Fibroblast of villous mesenchyme (primary cell): ENCODE measurements around the gene ZCCHC24. TPM values are rescaled to one million over a fixed set of nuclear protein-coding genes. Genes with fewer than 3 reads are reported as not detected.

Experiments used
- DNase-seq: peaks from one replicate; pipeline ENCODE4 v3.0.0-alpha.2; 2010; ENCODE audit warnings: low read depth
- H3K4me3 ChIP-seq: 2 replicates; pipeline ENCODE4 v1.5.1; 2011; ENCODE audit warnings: low read depth, mild to moderate bottlenecking, low read length
- total RNA-seq: library from RNA; depleted of rRNA; stranded (reverse); fragments of >200 nt; gene quantifications from 2 replicates; pipeline ENCODE4 v1.2.3, GENCODE V29; 2012
- TF ChIP-seq, protein P1 (sequence below): IDR thresholded peaks from 2 replicates; pipeline ENCODE4 v1.5.1; 2012; ENCODE audit warnings: low read depth, mild to moderate bottlenecking, low read length; ENCODE audit not compliant: insufficient read depth

ZCCHC24 gene
- total RNA-seq, 1 donor, result 36.7 TPM

DNA sequence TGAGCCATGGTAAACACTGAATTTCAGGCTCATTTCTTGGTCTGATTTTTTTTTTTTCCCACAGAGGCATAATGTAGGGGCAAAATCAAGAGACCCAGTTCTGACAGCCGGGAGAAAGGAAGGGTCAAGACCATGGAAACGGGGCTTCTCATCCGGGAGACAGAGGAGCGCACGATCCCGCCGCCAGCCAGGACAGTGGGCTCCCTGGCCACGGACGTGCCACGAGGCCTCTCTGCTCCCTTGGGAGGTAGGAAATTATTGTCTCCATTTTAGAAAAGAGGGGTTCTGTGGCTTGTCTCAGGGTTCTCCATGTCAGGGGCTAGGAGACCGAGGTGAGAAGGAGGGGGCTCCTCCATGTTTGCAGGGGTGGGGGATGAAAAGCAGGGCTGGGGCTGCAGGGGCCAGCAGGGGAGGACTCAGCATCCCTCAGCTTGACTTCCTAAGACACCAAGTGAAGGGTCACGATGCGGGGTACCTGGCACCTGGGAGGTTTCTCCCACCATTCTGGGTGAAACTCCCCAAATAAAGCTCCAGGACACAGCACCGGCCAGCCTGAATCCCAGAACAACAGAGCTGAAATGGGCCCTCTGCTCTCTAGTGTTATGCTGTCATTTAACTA lies 60.5 kb downstream of the ZCCHC24 start:
- DNase-seq, result no peak
- TF ChIP-seq, protein P1, sequence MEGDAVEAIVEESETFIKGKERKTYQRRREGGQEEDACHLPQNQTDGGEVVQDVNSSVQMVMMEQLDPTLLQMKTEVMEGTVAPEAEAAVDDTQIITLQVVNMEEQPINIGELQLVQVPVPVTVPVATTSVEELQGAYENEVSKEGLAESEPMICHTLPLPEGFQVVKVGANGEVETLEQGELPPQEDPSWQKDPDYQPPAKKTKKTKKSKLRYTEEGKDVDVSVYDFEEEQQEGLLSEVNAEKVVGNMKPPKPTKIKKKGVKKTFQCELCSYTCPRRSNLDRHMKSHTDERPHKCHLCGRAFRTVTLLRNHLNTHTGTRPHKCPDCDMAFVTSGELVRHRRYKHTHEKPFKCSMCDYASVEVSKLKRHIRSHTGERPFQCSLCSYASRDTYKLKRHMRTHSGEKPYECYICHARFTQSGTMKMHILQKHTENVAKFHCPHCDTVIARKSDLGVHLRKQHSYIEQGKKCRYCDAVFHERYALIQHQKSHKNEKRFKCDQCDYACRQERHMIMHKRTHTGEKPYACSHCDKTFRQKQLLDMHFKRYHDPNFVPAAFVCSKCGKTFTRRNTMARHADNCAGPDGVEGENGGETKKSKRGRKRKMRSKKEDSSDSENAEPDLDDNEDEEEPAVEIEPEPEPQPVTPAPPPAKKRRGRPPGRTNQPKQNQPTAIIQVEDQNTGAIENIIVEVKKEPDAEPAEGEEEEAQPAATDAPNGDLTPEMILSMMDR, result no peak
- no peak overlapping the region for H3K4me3 ChIP-seq

DNA sequence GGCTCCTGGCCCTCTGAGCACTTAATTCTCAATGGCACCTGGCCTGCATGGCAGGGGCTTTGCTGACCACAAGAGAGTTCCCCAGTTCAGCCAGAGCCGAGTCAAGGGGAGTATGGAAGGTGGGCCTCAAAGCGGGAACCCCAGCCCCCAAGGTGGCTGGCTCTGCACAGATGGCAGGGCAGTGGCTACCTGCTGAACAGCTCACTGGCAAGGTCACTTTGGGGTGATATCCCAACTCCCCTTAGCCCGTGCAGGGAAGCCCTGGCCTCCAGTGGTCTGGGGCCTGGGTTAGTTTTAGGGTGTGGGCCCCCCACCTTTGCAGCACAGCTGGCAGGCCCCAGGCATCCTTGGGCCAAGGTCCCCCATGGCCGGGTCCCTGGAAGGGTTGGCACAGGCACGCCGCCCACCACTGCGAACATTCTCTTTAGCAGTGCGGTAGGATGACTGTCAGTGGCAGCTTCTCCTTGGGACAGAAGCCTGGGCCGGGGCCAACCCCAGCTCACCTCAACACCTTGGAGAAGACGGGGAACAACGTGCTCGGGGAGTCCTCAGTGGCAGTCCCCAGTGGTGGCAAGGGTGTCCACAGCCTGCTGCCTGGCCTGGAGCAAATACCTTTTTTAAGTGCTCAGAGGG lies 61.3 kb downstream of the ZCCHC24 start:
- TF ChIP-seq, protein P1, result no peak
- DNase-seq, result no peak
- no peak overlapping the region for H3K4me3 ChIP-seq

DNA sequence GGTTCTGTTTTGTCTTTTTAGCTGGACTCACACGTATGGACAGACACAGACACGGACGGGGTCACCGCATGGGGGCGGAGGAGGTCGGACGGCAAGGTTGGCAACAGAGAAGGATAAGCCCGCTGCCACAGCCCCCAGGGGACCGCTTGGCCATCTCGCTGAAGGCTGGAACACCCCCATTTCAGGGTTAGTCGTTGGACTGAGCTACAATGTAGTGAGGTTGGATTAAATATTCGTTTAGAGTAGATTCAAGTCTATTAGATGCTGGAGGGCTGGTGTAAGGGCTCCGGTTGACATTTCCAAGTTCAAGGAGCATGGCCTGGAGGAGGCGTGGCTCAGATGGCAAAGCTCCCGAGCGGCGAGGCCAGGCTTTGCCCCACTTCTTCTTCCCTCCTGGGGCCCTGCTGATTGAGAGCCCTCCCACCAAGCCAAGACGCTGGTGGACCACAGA lies 62.9 kb downstream of the ZCCHC24 start:
- no peak overlapping the region for H3K4me3 ChIP-seq
- TF ChIP-seq, protein P1, result peak; percentile 1
- no peak for DNase-seq

DNA sequence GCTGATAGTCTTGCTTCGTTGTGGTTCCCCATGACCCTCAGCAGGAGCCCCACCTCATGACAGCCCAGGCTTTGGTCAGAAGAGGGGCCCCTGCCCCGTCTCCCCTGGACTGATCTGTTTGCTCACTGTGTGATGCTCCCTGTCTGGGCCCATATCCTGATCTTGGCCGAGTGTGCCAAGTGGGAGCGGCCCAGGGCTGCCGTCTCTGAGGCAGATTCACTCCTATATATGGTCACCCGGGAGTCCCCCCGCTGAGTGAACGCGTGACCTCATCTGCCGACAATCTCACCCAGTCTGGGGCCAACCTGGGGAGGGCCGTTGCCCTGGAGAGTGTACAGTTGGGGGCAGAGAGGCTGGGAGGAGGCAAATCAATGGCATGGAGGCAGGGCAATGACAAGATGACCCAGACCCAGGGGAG lies 63.6 kb downstream of the ZCCHC24 start:
- DNase-seq, result peak; percentile 89
- TF ChIP-seq, protein P1, result no peak

DNA sequence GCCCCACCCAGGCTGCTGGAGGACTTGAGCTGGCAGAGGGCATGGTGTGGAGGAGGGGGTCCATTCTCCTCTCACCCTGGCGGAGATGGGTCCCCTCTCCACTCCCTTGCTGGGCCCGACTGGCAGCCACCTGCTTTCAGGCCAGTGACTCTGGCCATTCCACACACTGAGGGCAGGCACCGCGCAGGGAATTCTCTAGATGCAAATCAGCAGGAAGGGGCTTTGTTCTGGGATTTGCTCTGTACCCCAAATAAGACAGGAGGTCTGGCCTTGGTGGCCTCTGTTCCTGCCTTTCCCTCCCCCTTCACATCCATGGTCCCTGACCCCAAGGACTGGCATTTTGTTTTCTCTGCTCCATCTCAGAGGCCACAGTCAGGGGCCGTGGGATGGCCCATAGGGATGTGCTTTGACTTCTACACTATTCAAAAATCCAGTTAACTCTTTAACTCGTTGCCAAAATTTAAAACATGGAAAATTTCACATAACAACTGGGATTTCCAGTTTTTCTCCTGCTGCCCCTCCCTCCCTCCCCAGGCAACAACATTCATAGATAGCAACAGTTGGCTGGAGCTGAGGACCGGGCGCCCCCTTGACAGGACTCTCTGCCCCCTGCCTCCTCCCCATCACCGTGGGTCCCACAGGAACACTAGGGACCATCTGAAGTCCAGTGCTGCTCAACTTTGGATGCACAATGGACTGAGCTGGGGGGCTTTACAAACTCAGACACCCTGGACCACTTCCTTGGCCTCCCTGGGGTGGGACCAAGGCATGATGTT lies 64.3 kb downstream of the ZCCHC24 start:
- TF ChIP-seq, protein P1, result no peak
- DNase-seq, result no peak
- no peak overlapping the region for H3K4me3 ChIP-seq

More for the DNA sequence above, 63.6 kb downstream of the ZCCHC24 start:
- no peak overlapping the region for H3K4me3 ChIP-seq

DNA sequence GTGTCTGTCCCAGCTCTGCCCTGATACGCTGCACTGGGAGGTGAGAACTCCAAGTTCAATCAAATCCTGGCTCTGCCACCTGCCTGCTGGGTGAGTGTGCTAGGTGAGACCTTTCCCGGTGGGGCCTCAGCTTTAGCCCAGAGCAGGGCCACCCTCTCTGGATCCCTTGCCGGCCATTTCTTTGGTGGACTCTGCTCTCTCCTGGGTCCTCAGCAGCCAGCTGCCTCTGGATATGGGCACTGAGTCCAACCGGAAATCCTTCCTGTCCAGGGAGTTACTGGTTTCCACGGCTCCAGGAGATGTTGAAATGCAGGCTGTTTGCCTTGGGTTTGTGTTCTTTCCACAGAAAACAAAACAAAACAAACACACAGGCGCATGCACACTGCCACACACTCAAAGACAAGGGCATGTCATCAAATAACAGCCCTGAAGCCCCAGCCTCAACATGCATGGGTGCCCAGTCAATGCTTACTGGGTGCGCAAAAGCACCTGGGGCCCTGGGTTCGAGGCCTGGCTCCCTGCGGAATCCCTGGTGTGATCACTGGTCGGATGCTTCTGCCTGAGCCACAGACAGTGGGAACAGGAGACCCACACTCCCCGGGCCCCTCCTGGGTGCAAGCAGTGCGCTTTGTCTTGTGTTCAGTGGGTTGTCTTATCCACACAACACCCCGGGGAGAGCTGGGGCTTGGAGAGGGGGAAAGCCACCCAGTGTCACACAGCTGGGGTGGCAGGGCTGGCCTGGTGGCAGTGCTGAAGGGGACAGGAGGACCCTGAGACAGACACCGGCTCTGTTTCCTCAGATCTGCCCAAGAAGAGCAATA lies 65.1 kb downstream of the ZCCHC24 start:
- H3K4me3 ChIP-seq, result no peak overlapping the region
- DNase-seq, result peak; percentile 88
- TF ChIP-seq, protein P1, result no peak
